ENCODE measurements around the gene TIAM1. TPM values are rescaled to one million over a fixed set of nuclear protein-coding genes. Genes with fewer than 3 reads are reported as not detected.

The TIAM1 gene
- total RNA-seq, 2 donors from 2014 or later: 6.0 to 38.1 TPM

DNA sequence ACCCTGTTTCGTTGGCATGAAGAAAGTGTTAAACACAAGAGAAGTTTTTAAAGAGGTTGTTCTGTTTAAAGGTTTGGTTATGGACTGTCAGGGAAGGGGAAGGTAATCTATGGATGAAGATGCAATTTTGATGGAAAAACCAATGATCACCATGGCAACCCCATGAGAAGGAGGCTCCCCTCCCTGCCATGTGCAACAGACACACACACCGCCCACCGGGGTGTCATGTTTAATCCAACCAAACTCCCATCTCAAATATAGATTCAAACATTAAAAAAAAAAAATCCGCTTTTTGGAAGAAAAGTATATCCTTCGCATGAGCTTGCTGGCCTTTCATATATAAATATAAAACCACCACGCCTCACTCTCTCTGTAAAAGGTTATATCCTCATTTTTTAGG lies 224.9 kb downstream of the TIAM1 start:
- DNase-seq (ENCODE audit: low spot score): no peak
- no peaks in the 10 kb centered on the region for H3K4me1 ChIP-seq (replicated peaks)
- no peaks in the 10 kb centered on the region for H3K9me3 ChIP-seq
- H3K36me3 ChIP-seq: no peaks in the 10 kb centered on the region
- WGBS: 88% methylated on average over 6 of the region's 6 CpGs
- TF ChIP-seq POLR2A (IDR thresholded peaks at IDR 0.05): no peak
- TF ChIP-seq, protein P1, sequence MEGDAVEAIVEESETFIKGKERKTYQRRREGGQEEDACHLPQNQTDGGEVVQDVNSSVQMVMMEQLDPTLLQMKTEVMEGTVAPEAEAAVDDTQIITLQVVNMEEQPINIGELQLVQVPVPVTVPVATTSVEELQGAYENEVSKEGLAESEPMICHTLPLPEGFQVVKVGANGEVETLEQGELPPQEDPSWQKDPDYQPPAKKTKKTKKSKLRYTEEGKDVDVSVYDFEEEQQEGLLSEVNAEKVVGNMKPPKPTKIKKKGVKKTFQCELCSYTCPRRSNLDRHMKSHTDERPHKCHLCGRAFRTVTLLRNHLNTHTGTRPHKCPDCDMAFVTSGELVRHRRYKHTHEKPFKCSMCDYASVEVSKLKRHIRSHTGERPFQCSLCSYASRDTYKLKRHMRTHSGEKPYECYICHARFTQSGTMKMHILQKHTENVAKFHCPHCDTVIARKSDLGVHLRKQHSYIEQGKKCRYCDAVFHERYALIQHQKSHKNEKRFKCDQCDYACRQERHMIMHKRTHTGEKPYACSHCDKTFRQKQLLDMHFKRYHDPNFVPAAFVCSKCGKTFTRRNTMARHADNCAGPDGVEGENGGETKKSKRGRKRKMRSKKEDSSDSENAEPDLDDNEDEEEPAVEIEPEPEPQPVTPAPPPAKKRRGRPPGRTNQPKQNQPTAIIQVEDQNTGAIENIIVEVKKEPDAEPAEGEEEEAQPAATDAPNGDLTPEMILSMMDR (IDR thresholded peaks at IDR 0.05): no peak
- TF ChIP-seq POLR2AphosphoS5 (IDR thresholded peaks at IDR 0.05): no peak
- H3K27ac ChIP-seq: no peak overlapping the region
- no peak overlapping the region for H3K4me3 ChIP-seq
- intact Hi-C loops (cut with DNase I): loop anchor here (10.0 kb wide), 1 partner anchor 56 kb away; no protein-coding TSS in a partner anchor
- no peaks in the 10 kb centered on the region for H3K27me3 ChIP-seq (replicated peaks; ENCODE audit: insufficient read depth)

DNA sequence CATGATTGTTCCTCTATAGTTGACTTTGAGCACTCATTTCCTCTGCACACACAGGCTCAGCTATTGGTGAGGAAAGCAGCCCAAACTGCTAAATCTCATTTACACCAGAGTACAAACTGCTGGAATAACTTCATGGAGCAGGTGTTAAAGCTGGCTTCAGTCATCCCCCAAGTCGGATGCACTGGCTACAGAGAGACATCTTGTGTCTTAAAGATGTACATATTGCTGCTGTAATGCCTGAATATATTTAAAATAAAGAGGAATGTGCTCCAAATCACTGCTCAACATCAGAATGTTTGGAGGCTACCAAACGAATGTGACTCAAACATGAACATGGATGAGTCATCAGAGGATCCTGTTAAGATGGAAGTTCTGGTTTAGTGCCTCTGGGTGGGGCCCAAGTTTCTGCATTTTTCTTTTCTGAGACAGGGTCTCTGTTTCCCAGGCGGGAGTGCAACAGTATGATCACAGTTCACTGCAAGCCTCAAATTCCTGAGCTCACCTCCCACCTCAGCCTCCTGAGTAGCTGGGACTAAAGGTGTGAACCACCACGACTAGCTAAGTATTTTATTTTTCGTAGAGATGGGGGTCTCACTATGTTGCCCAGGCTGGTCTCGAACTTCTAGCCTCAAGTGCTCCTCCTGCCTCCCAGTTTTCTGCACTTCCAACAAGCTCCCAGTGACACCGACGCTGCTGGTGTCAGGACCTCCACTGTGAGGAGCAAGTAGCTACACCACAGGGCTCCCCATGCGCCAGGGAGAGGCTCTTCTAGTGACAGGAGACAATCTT lies 226.7 kb downstream of the TIAM1 start:
- TF ChIP-seq POLR2AphosphoS5 (IDR thresholded peaks at IDR 0.05) (no peak), POLR2A (IDR thresholded peaks at IDR 0.05) (no peak)
- TF ChIP-seq, protein P1 (IDR thresholded peaks at IDR 0.05): no peak
- DNase-seq (ENCODE audit: low spot score): no peak

DNA sequence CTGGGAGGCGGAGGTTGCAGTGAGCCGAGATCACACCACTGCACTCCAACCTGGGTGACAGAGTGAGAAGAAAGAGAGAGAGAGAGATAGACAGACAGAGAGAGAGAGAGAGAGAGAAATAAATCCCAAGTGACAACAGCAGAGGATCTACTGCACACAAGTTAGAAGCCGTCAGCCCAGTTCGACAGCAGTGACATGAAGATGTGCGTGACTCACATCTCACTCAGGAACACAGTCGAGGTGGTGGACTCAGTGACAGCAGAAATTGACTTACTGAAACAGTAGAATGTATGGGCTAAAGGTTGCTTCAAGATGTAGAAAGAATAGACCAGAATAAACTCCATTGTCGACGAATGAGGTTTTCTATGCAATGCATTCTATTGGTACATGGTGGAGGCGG lies 228.8 kb downstream of the TIAM1 start:
- Histone ChIP-seq H3K36me3 (no peaks in the 10 kb centered on the region), H3K9me3 (no peaks in the 10 kb centered on the region), H3K27me3 (replicated peaks; ENCODE audit: insufficient read depth) (no peaks in the 10 kb centered on the region), H3K27ac (no peak overlapping the region), H3K4me1 (replicated peaks) (no peaks in the 10 kb centered on the region), H3K4me3 (no peak overlapping the region)
- TF ChIP-seq POLR2A (IDR thresholded peaks at IDR 0.05) (no peak), POLR2AphosphoS5 (IDR thresholded peaks at IDR 0.05) (no peak)
- TF ChIP-seq, protein P1 (IDR thresholded peaks at IDR 0.05): no peak
- DNase-seq (ENCODE audit: low spot score): no peak
- WGBS: 77% methylated on average over 9 of the region's 9 CpGs
- intact Hi-C loops (cut with DNase I): loop anchor here (10.0 kb wide), 1 partner anchor 60 kb away; no protein-coding TSS in a partner anchor

More for the DNA sequence above, 226.7 kb downstream of the TIAM1 start:
- Histone ChIP-seq H3K27ac (no peak overlapping the region), H3K27me3 (replicated peaks; ENCODE audit: insufficient read depth) (no peaks in the 10 kb centered on the region), H3K4me1 (replicated peaks) (no peaks in the 10 kb centered on the region), H3K9me3 (no peaks in the 10 kb centered on the region), H3K36me3 (no peaks in the 10 kb centered on the region), H3K4me3 (no peak overlapping the region)
- intact Hi-C loops (cut with DNase I): loop anchor here (10.0 kb wide), 1 partner anchor 57 kb away; no protein-coding TSS in a partner anchor
- 81% methylated on average over 9 of the region's 9 CpGs for WGBS

DNA sequence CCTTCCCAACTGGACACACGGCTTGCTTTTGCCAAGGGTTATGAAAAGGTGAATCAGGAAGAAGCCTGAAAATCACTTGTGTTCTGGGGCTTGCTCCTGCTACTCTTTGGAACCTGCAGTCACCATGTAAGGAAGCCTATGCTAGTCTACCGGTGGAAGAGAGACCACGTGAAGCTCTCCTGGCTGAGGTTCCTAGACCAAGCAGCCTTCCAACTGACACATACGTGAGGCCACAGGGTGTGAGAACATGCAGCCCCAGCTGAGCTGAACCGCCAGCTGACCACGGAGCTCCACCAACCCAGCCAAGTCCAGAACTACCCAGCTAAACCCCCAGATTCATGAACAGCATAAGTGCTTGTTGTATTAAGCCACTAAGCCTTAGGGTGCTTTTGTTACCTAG lies 233.0 kb downstream of the TIAM1 start:
- Histone ChIP-seq H3K27ac (no peak overlapping the region), H3K4me3 (no peak overlapping the region), H3K27me3 (replicated peaks; ENCODE audit: insufficient read depth) (no peaks in the 10 kb centered on the region), H3K4me1 (replicated peaks) (no peaks in the 10 kb centered on the region), H3K9me3 (no peaks in the 10 kb centered on the region), H3K36me3 (no peaks in the 10 kb centered on the region)
- intact Hi-C loops (cut with DNase I): loop anchor here (10.0 kb wide), 1 partner anchor 64 kb away; no protein-coding TSS in a partner anchor
- WGBS: 59% methylated on average over 6 of the region's 6 CpGs
- DNase-seq (ENCODE audit: low spot score): no peak
- TF ChIP-seq POLR2A (IDR thresholded peaks at IDR 0.05): no peak

DNA sequence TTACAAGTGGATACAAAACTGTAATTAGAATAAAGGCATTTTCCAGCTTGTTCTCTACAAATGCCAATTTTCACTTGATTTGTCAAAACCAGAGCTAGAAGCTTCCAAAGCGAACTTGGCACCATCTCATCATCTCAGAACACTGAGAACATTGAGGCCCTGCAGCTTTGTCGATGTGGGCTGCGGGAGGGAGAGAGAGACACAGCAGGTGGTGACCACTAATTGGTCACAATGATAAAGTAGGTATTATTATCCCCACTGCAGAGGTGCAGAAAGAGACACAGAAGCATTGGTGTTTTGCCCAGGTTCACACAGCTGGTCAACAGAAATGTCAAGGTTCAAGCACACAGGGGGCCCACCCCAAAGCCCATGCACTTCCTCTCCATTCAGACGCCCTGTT lies 233.6 kb downstream of the TIAM1 start:
- WGBS: 57% methylated on average over 4 of the region's 4 CpGs
- no peak overlapping the region for H3K4me3 ChIP-seq
- H3K27me3 ChIP-seq (replicated peaks; ENCODE audit: insufficient read depth): no peaks in the 10 kb centered on the region
- H3K27ac ChIP-seq: no peak overlapping the region
- no peak for DNase-seq (ENCODE audit: low spot score)
- TF ChIP-seq, protein P1 (IDR thresholded peaks at IDR 0.05): no peak
- TF ChIP-seq POLR2A (IDR thresholded peaks at IDR 0.05) (no peak), POLR2AphosphoS5 (IDR thresholded peaks at IDR 0.05) (no peak)
- H3K4me1 ChIP-seq (replicated peaks): no peaks in the 10 kb centered on the region
- H3K9me3 ChIP-seq: no peaks in the 10 kb centered on the region
- intact Hi-C loops (cut with DNase I): loop anchor here (10.0 kb wide), 1 partner anchor 64 kb away; no protein-coding TSS in a partner anchor
- H3K36me3 ChIP-seq: no peaks in the 10 kb centered on the region

All from prostate gland (tissue), 2 donors.